Ishikawa (cell line): Measurements from ENCODE around the gene IL10RA.

Experiments used
- CEBPB ChIP-seq: IDR thresholded peaks from 2 replicates; pipeline ENCODE4 v1.6.1; 2012
- CREB1 ChIP-seq: IDR thresholded peaks from 2 replicates; pipeline ENCODE4 v1.6.1; 2012; ENCODE audit warnings: low read depth
- EGR1 ChIP-seq: IDR thresholded peaks from 2 replicates; pipeline ENCODE4 v1.6.1; 2012
- EP300 ChIP-seq: IDR thresholded peaks from 2 replicates; pipeline ENCODE4 v1.6.1; 2012; ENCODE audit warnings: borderline replicate concordance
- FOXM1 ChIP-seq: IDR thresholded peaks from 2 replicates; pipeline ENCODE4 v1.6.1; 2012; ENCODE audit warnings: low read depth, borderline replicate concordance
- MAX ChIP-seq: IDR thresholded peaks from 2 replicates; pipeline ENCODE4 v1.6.1; 2012
- NFIC ChIP-seq: IDR thresholded peaks from 2 replicates; pipeline ENCODE4 v1.6.1; 2012
- RAD21 ChIP-seq: IDR thresholded peaks from 2 replicates; pipeline ENCODE4 v1.6.1; 2012; ENCODE audit warnings: low read depth
- TAF1 ChIP-seq: IDR thresholded peaks from 2 replicates; pipeline ENCODE4 v1.6.1; 2012; ENCODE audit warnings: low read depth, mild to moderate bottlenecking
- TCF12 ChIP-seq: IDR thresholded peaks from 2 replicates; pipeline ENCODE4 v1.6.1; 2012; ENCODE audit warnings: low read depth
- TEAD4 ChIP-seq: IDR thresholded peaks from 2 replicates; pipeline ENCODE4 v1.6.1; 2012
- YY1 ChIP-seq: IDR thresholded peaks from 2 replicates; pipeline ENCODE4 v1.6.1; 2012; ENCODE audit warnings: low read depth
- ZBTB7A ChIP-seq: IDR thresholded peaks from 2 replicates; pipeline ENCODE4 v1.6.1; 2012; ENCODE audit warnings: low read depth
- TF ChIP-seq, protein P1 (sequence below): IDR thresholded peaks from 2 replicates; pipeline ENCODE4 v1.6.1; 2012; ENCODE audit warnings: low read depth, mild to moderate bottlenecking
- TF ChIP-seq, protein P2 (sequence below): IDR thresholded peaks from 2 replicates; pipeline ENCODE4 v1.6.1; 2012

Gene IL10RA

DNA sequence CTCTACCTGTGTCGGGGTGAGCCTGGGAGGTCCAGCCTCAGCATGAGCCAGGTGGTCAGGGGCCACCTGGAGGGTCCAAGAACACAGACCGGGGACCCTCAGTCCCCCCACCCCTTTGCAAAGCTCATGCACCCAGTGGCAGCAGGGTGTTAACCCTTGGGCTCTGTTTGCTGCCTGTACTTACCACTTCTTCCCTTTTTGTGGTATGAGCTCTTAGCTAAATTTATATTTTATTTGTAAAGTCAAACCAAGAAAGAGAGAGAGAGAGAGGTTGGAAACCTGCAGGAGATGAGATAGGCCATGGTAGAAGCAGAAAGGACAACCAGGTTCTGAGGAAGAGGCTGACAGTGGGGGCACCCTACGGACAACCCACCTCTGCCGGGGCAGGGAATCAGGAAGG is 29.9 kb downstream of the IL10RA start:
- no peak for TF ChIP-seq MAX
- no peak for TF ChIP-seq EP300
- no peak for TF ChIP-seq ZBTB7A
- TF ChIP-seq CEBPB, result no peak
- no peak for TF ChIP-seq FOXM1
- TF ChIP-seq, protein P1, sequence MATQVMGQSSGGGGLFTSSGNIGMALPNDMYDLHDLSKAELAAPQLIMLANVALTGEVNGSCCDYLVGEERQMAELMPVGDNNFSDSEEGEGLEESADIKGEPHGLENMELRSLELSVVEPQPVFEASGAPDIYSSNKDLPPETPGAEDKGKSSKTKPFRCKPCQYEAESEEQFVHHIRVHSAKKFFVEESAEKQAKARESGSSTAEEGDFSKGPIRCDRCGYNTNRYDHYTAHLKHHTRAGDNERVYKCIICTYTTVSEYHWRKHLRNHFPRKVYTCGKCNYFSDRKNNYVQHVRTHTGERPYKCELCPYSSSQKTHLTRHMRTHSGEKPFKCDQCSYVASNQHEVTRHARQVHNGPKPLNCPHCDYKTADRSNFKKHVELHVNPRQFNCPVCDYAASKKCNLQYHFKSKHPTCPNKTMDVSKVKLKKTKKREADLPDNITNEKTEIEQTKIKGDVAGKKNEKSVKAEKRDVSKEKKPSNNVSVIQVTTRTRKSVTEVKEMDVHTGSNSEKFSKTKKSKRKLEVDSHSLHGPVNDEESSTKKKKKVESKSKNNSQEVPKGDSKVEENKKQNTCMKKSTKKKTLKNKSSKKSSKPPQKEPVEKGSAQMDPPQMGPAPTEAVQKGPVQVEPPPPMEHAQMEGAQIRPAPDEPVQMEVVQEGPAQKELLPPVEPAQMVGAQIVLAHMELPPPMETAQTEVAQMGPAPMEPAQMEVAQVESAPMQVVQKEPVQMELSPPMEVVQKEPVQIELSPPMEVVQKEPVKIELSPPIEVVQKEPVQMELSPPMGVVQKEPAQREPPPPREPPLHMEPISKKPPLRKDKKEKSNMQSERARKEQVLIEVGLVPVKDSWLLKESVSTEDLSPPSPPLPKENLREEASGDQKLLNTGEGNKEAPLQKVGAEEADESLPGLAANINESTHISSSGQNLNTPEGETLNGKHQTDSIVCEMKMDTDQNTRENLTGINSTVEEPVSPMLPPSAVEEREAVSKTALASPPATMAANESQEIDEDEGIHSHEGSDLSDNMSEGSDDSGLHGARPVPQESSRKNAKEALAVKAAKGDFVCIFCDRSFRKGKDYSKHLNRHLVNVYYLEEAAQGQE, result no peak
- TF ChIP-seq, protein P2, sequence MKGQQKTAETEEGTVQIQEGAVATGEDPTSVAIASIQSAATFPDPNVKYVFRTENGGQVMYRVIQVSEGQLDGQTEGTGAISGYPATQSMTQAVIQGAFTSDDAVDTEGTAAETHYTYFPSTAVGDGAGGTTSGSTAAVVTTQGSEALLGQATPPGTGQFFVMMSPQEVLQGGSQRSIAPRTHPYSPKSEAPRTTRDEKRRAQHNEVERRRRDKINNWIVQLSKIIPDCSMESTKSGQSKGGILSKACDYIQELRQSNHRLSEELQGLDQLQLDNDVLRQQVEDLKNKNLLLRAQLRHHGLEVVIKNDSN, result no peak
- TF ChIP-seq TCF12, result no peak

DNA sequence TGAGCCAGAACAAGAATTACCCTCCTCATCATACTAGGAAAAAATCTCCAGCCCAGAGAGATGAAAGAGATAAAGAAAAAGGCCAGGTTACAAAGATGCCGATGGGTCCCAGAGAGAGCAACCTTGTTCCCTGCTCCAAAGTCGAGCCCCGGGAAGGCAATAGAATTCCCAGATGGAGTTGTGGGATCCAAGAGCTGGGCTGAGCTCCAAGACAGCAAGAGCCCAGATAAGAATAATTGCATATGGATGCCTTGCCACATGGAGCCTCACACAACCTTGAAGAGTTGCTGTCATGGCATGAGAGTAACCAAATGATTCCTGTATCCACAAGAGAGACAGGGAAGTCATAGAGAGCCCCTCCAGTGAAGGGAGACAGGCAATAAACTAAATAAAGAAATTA is 30.9 kb downstream of the IL10RA start:
- TF ChIP-seq TEAD4 (no peak), MAX (no peak), CREB1 (no peak), YY1 (no peak), RAD21 (no peak), TAF1 (no peak), CEBPB (no peak), TCF12 (no peak), FOXM1 (no peak), EGR1 (no peak), NFIC (no peak), ZBTB7A (no peak), EP300 (no peak)
- TF ChIP-seq, protein P1, result no peak
- TF ChIP-seq, protein P2, result no peak

GRCh38 chr11:118017631-118018315 is 31.6 kb downstream of the IL10RA start:
- TF ChIP-seq, protein P1, result no peak
- TF ChIP-seq ZBTB7A (no peak), CREB1 (no peak), CEBPB (no peak), RAD21 (no peak), NFIC (no peak), FOXM1 (no peak), EP300 (no peak), TAF1 (no peak), YY1 (no peak), MAX (no peak), TCF12 (no peak), TEAD4 (no peak), EGR1 (no peak)
- TF ChIP-seq, protein P2, result no peak

- no peak for TF ChIP-seq EP300
- no peak for TF ChIP-seq TEAD4
- no peak for TF ChIP-seq ZBTB7A
- no peak for TF ChIP-seq YY1
- no peak for TF ChIP-seq EGR1
- TF ChIP-seq, protein P1, result no peak
- TF ChIP-seq FOXM1, result no peak
- TF ChIP-seq CREB1, result no peak
- no peak for TF ChIP-seq CEBPB
- no peak for TF ChIP-seq RAD21
- no peak for TF ChIP-seq TAF1
- TF ChIP-seq NFIC, result no peak
- no peak for TF ChIP-seq MAX
- TF ChIP-seq, protein P2, result no peak
- TF ChIP-seq TCF12, result no peak
Observed at GRCh38 chr11:118018401-118018800, 32.2 kb downstream of the IL10RA start.
